Uterus (tissue), 2 donors: Measurements from ENCODE around the gene GRIP1.

Source experiments
- POLR2A ChIP-seq, 2 donors: fragments of 450-650 bp; IDR thresholded peaks; one replicate each; pipeline ENCODE4 v1.6.1; 2016; ENCODE audit warnings: antibody characterized with exemption in 2 of 2, mild to moderate bottlenecking in 1 of 2, moderate library complexity in 1 of 2
- TF ChIP-seq, protein P1 (sequence below), 4 experiments: fragments of 200-600 bp in 2 of 4; fragments of 450-650 bp in 2 of 4; sonication (generic) in 2 of 4; IDR thresholded peaks; one replicate each; pipeline ENCODE4 v1.5.1; 2016 to 2019; ENCODE audit warnings: antibody characterized with exemption in 4 of 4, mild to moderate bottlenecking in 2 of 4, moderate library complexity in 1 of 4

DNA sequence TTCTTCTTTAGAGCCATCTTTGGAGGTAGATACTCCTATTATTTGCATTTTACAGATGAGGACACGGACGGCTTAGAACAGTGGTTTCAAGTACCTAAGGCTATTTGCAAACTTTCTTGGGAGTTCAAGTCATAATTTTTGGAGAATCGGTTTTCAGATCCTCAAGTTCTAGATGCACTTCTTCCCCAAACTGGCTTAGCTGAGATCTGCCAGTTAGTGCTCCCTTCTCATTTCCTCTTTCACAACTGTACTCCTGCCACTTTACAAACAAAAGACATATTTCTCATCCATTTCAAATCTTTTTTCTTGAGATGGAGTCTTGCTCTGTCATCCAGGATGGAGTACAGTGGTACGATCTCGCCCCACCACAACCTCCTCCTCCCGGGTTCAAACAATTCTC is 299.3 kb downstream of the GRIP1 start:
- TF ChIP-seq, protein P1, sequence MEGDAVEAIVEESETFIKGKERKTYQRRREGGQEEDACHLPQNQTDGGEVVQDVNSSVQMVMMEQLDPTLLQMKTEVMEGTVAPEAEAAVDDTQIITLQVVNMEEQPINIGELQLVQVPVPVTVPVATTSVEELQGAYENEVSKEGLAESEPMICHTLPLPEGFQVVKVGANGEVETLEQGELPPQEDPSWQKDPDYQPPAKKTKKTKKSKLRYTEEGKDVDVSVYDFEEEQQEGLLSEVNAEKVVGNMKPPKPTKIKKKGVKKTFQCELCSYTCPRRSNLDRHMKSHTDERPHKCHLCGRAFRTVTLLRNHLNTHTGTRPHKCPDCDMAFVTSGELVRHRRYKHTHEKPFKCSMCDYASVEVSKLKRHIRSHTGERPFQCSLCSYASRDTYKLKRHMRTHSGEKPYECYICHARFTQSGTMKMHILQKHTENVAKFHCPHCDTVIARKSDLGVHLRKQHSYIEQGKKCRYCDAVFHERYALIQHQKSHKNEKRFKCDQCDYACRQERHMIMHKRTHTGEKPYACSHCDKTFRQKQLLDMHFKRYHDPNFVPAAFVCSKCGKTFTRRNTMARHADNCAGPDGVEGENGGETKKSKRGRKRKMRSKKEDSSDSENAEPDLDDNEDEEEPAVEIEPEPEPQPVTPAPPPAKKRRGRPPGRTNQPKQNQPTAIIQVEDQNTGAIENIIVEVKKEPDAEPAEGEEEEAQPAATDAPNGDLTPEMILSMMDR (IDR thresholded peaks at IDR 0.05): no peak
- TF ChIP-seq POLR2A (IDR thresholded peaks at IDR 0.05): no peak
